Measurements from ENCODE around the gene FXR2.

The FXR2 gene

GRCh38 chr17:7553356-7553755 lies 61.3 kb downstream of the FXR2 start:
- H2BK5ac ChIP-seq (ENCODE audit: low read length), result no peak overlapping the region
- H3K4ac ChIP-seq (ENCODE audit: low read length), result no peak overlapping the region
- H3K4me2 ChIP-seq (ENCODE audit: insufficient read depth, low read length, poor library complexity, severe bottlenecking), result no peak overlapping the region
- WGBS, 2 donors (ENCODE audit: extremely low coverage in 2 of 2, insufficient read length in 2 of 2, insufficient replicate concordance in 1 of 2), result no CpG with 5 or more reads among the region's 1 CpG
- no peak overlapping the region for H3K14ac ChIP-seq (ENCODE audit: low read length)
- no peak overlapping the region for H3K4me3 ChIP-seq (ENCODE audit: low read length in 2 of 2)
- no peak overlapping the region for H2BK120ac ChIP-seq (ENCODE audit: low read depth, low read length)
- no peak overlapping the region for H3K23ac ChIP-seq (ENCODE audit: low read depth, low read length, poor library complexity)
- H3K27ac ChIP-seq (replicated peaks; ENCODE audit: low read length), result no peak overlapping the region
- no peak overlapping the region for H4K91ac ChIP-seq (ENCODE audit: low read depth, low read length, poor library complexity)
- H2BK12ac ChIP-seq (ENCODE audit: low read length), result no peak overlapping the region
- H3K79me1 ChIP-seq (ENCODE audit: low read depth, low read length), result peaks cover 4% of the 10 kb centered on the region
- H3K36me3 ChIP-seq (replicated peaks in 1 of 2; ENCODE audit: control insufficient read depth in 2 of 2, insufficient read depth in 2 of 2, low read length in 2 of 2), result no peaks in the 10 kb centered on the region
- H4K8ac ChIP-seq (ENCODE audit: low read depth, low read length), result no peak overlapping the region
- H2AK5ac ChIP-seq (ENCODE audit: low read depth, low read length), result no peak overlapping the region
- no peak overlapping the region for H2AFZ ChIP-seq (ENCODE audit: low read length)
- H3K4me1 ChIP-seq (ENCODE audit: control insufficient read depth in 2 of 2, insufficient read depth in 1 of 2, low read depth in 1 of 2, low read length in 2 of 2), result peaks cover 10 to 13% of the 10 kb centered on the region in 2 donors
- H3K27me3 ChIP-seq (ENCODE audit: control insufficient read depth in 3 of 3, insufficient read depth in 3 of 3, low read depth in 1 of 3, low read length in 3 of 3), result peaks cover 0 to 31% (median 7%) of the 10 kb centered on the region in 3 experiments
- no peak overlapping the region for H2BK15ac ChIP-seq (ENCODE audit: low read length)
- DNase-seq (ENCODE audit: low spot score), result no peak
- no peak overlapping the region for H3K9ac ChIP-seq (ENCODE audit: low read depth, low read length, poor library complexity)
- H3K9me3 ChIP-seq (replicated peaks in 1 of 2; ENCODE audit: control insufficient read depth in 2 of 2, insufficient read depth in 1 of 2, low read depth in 1 of 2, low read length in 2 of 2), result no peaks in the 10 kb centered on the region
- H3K18ac ChIP-seq (ENCODE audit: low read length), result no peak overlapping the region

GRCh38 chr17:7552621-7553051 lies 62.1 kb downstream of the FXR2 start:
- no peak overlapping the region for H4K91ac ChIP-seq (ENCODE audit: low read depth, low read length, poor library complexity)
- H3K27me3 ChIP-seq (ENCODE audit: control insufficient read depth in 3 of 3, insufficient read depth in 3 of 3, low read depth in 1 of 3, low read length in 3 of 3), result peaks cover 0 to 34% (median 10%) of the 10 kb centered on the region in 3 experiments
- no peaks in the 10 kb centered on the region for H3K36me3 ChIP-seq (replicated peaks in 1 of 2; ENCODE audit: control insufficient read depth in 2 of 2, insufficient read depth in 2 of 2, low read length in 2 of 2)
- no peak overlapping the region for H2BK5ac ChIP-seq (ENCODE audit: low read length)
- no peaks in the 10 kb centered on the region for H3K9me3 ChIP-seq (replicated peaks in 1 of 2; ENCODE audit: control insufficient read depth in 2 of 2, insufficient read depth in 1 of 2, low read depth in 1 of 2, low read length in 2 of 2)
- no peak overlapping the region for H2BK120ac ChIP-seq (ENCODE audit: low read depth, low read length)
- no peak overlapping the region for H2AFZ ChIP-seq (ENCODE audit: low read length)
- H3K27ac ChIP-seq (replicated peaks; ENCODE audit: low read length), result no peak overlapping the region
- DNase-seq (ENCODE audit: low spot score), result no peak
- no peak overlapping the region for H2AK5ac ChIP-seq (ENCODE audit: low read depth, low read length)
- H3K4me2 ChIP-seq (ENCODE audit: insufficient read depth, low read length, poor library complexity, severe bottlenecking), result no peak overlapping the region
- H3K4me3 ChIP-seq (ENCODE audit: low read length in 2 of 2), result no peak overlapping the region
- no peak overlapping the region for H2BK12ac ChIP-seq (ENCODE audit: low read length)
- H3K14ac ChIP-seq (ENCODE audit: low read length), result no peak overlapping the region
- H3K18ac ChIP-seq (ENCODE audit: low read length), result no peak overlapping the region
- H3K9ac ChIP-seq (ENCODE audit: low read depth, low read length, poor library complexity), result no peak overlapping the region
- H2BK15ac ChIP-seq (ENCODE audit: low read length), result no peak overlapping the region
- H3K4ac ChIP-seq (ENCODE audit: low read length), result no peak overlapping the region
- H3K79me1 ChIP-seq (ENCODE audit: low read depth, low read length), result peaks cover 4% of the 10 kb centered on the region
- peaks cover 5 to 9% of the 10 kb centered on the region in 2 donors for H3K4me1 ChIP-seq (ENCODE audit: control insufficient read depth in 2 of 2, insufficient read depth in 1 of 2, low read depth in 1 of 2, low read length in 2 of 2)
- H3K23ac ChIP-seq (ENCODE audit: low read depth, low read length, poor library complexity), result no peak overlapping the region
- H4K8ac ChIP-seq (ENCODE audit: low read depth, low read length), result no peak overlapping the region
- WGBS, 2 donors (ENCODE audit: extremely low coverage in 2 of 2, insufficient read length in 2 of 2, insufficient replicate concordance in 1 of 2), result no CpG with 5 or more reads among the region's 6 CpGs

- H3K23ac ChIP-seq (ENCODE audit: low read depth, low read length, poor library complexity), result no peak overlapping the region
- no peaks in the 10 kb centered on the region for H3K9me3 ChIP-seq (replicated peaks in 1 of 2; ENCODE audit: control insufficient read depth in 2 of 2, insufficient read depth in 1 of 2, low read depth in 1 of 2, low read length in 2 of 2)
- H3K18ac ChIP-seq (ENCODE audit: low read length), result no peak overlapping the region
- no peaks in the 10 kb centered on the region for H3K36me3 ChIP-seq (replicated peaks in 1 of 2; ENCODE audit: control insufficient read depth in 2 of 2, insufficient read depth in 2 of 2, low read length in 2 of 2)
- H2BK5ac ChIP-seq (ENCODE audit: low read length), result no peak overlapping the region
- no peak overlapping the region for H4K91ac ChIP-seq (ENCODE audit: low read depth, low read length, poor library complexity)
- no peak overlapping the region for H3K27ac ChIP-seq (replicated peaks; ENCODE audit: low read length)
- H3K4me3 ChIP-seq (ENCODE audit: low read length in 2 of 2), result no peak overlapping the region
- H4K8ac ChIP-seq (ENCODE audit: low read depth, low read length), result peak overlapping the region; percentile 92
- peaks cover 0 to 34% (median 10%) of the 10 kb centered on the region in 3 experiments for H3K27me3 ChIP-seq (ENCODE audit: control insufficient read depth in 3 of 3, insufficient read depth in 3 of 3, low read depth in 1 of 3, low read length in 3 of 3)
- no peak overlapping the region for H2BK120ac ChIP-seq (ENCODE audit: low read depth, low read length)
- peaks cover 3% of the 10 kb centered on the region for H3K79me1 ChIP-seq (ENCODE audit: low read depth, low read length)
- no peak overlapping the region for H2AK5ac ChIP-seq (ENCODE audit: low read depth, low read length)
- no peak for DNase-seq (ENCODE audit: low spot score)
- H2BK12ac ChIP-seq (ENCODE audit: low read length), result no peak overlapping the region
- H3K4me1 ChIP-seq (ENCODE audit: control insufficient read depth in 2 of 2, insufficient read depth in 1 of 2, low read depth in 1 of 2, low read length in 2 of 2), result peaks cover 4 to 6% of the 10 kb centered on the region in 2 donors
- no peak overlapping the region for H2BK15ac ChIP-seq (ENCODE audit: low read length)
- no peak overlapping the region for H2AFZ ChIP-seq (ENCODE audit: low read length)
- WGBS, 2 donors (ENCODE audit: extremely low coverage in 2 of 2, insufficient read length in 2 of 2, insufficient replicate concordance in 1 of 2), result no CpG with 5 or more reads among the region's 4 CpGs
- H3K14ac ChIP-seq (ENCODE audit: low read length), result no peak overlapping the region
- no peak overlapping the region for H3K4me2 ChIP-seq (ENCODE audit: insufficient read depth, low read length, poor library complexity, severe bottlenecking)
- H3K4ac ChIP-seq (ENCODE audit: low read length), result no peak overlapping the region
- H3K9ac ChIP-seq (ENCODE audit: low read depth, low read length, poor library complexity), result no peak overlapping the region
Measured at GRCh38 chr17:7551396-7551795, 63.3 kb downstream of the FXR2 start.

- no peak overlapping the region for H2BK120ac ChIP-seq (ENCODE audit: low read depth, low read length)
- no peak for DNase-seq (ENCODE audit: low spot score)
- no peak overlapping the region for H2AK5ac ChIP-seq (ENCODE audit: low read depth, low read length)
- peaks cover 3% of the 10 kb centered on the region for H3K79me1 ChIP-seq (ENCODE audit: low read depth, low read length)
- no peak overlapping the region for H3K18ac ChIP-seq (ENCODE audit: low read length)
- H3K4me3 ChIP-seq (ENCODE audit: low read length in 2 of 2), result no peak overlapping the region
- H4K91ac ChIP-seq (ENCODE audit: low read depth, low read length, poor library complexity), result no peak overlapping the region
- no CpG with 5 or more reads among the region's 6 CpGs for WGBS, 2 donors (ENCODE audit: extremely low coverage in 2 of 2, insufficient read length in 2 of 2, insufficient replicate concordance in 1 of 2)
- no peak overlapping the region for H2BK15ac ChIP-seq (ENCODE audit: low read length)
- H3K36me3 ChIP-seq (replicated peaks in 1 of 2; ENCODE audit: control insufficient read depth in 2 of 2, insufficient read depth in 2 of 2, low read length in 2 of 2), result no peaks in the 10 kb centered on the region
- no peak overlapping the region for H4K8ac ChIP-seq (ENCODE audit: low read depth, low read length)
- no peak overlapping the region for H3K4ac ChIP-seq (ENCODE audit: low read length)
- H3K27me3 ChIP-seq (ENCODE audit: control insufficient read depth in 3 of 3, insufficient read depth in 3 of 3, low read depth in 1 of 3, low read length in 3 of 3), result peaks cover 0 to 34% (median 10%) of the 10 kb centered on the region in 3 experiments
- H3K4me1 ChIP-seq (ENCODE audit: control insufficient read depth in 2 of 2, insufficient read depth in 1 of 2, low read depth in 1 of 2, low read length in 2 of 2), result peaks cover 4 to 6% of the 10 kb centered on the region in 2 donors
- H3K9ac ChIP-seq (ENCODE audit: low read depth, low read length, poor library complexity), result no peak overlapping the region
- H2BK12ac ChIP-seq (ENCODE audit: low read length), result no peak overlapping the region
- H3K23ac ChIP-seq (ENCODE audit: low read depth, low read length, poor library complexity), result no peak overlapping the region
- no peak overlapping the region for H3K4me2 ChIP-seq (ENCODE audit: insufficient read depth, low read length, poor library complexity, severe bottlenecking)
- H2AFZ ChIP-seq (ENCODE audit: low read length), result no peak overlapping the region
- H2BK5ac ChIP-seq (ENCODE audit: low read length), result peak overlapping the region; percentile 26
- H3K27ac ChIP-seq (replicated peaks; ENCODE audit: low read length), result no peak overlapping the region
- no peak overlapping the region for H3K14ac ChIP-seq (ENCODE audit: low read length)
- no peaks in the 10 kb centered on the region for H3K9me3 ChIP-seq (replicated peaks in 1 of 2; ENCODE audit: control insufficient read depth in 2 of 2, insufficient read depth in 1 of 2, low read depth in 1 of 2, low read length in 2 of 2)
Measured at GRCh38 chr17:7550344-7550743, 64.4 kb downstream of the FXR2 start.

All from neuronal stem cell (in vitro differentiated cells).